MCF 10A (cell line): Measurements from ENCODE around the gene AGMO. TPM values are rescaled to one million over a fixed set of nuclear protein-coding genes. Genes with fewer than 3 reads are reported as not detected.

Experiments
- BruUV-seq: library from RNA; stranded (reverse); fragments of 400-500 nt; replicated peaks from 2 replicates; lab custom pipeline; 2021; lab: Mats Ljungman, UMichigan
- CTCF ChIA-PET: fragments of 300-600 bp; sonication (Branson Sonifier 250); formaldehyde crosslinking; extraction: SDS; loops from one replicate; lab custom pipeline; 2021; ENCODE audit warnings: antibody characterized with exemption, inconsistent platforms; lab: Yijun Ruan, JAX
- POLR2A ChIA-PET: fragments of 300-600, 350-650 bp; sonication (Branson Sonifier 250); formaldehyde crosslinking; extraction: SDS; loops from one replicate; lab custom pipeline; 2020; ENCODE audit warnings: antibody characterized with exemption, inconsistent platforms; lab: Yijun Ruan, JAX
- DNase-seq: peaks from one replicate; pipeline ENCODE4 v3.0.0-alpha.2; 2018; ENCODE audit not compliant: unreplicated experiment
- H3K27ac Mint-ChIP-seq: one replicate; pipeline ENCODE4 v1.8.0; 2022; ENCODE audit warnings: mild to moderate bottlenecking, low read depth, mixed read lengths; ENCODE audit not compliant: unreplicated experiment
- H3K27me3 Mint-ChIP-seq: one replicate; pipeline ENCODE4 v1.8.0; 2022; ENCODE audit warnings: mixed read lengths; ENCODE audit not compliant: insufficient read depth, unreplicated experiment
- H3K36me3 Mint-ChIP-seq: one replicate; pipeline ENCODE4 v1.8.0; 2022; ENCODE audit warnings: mild to moderate bottlenecking, moderate library complexity, mixed read lengths; ENCODE audit not compliant: insufficient read depth, unreplicated experiment
- H3K4me1 Mint-ChIP-seq: one replicate; pipeline ENCODE4 v1.8.0; 2022; ENCODE audit warnings: mixed read lengths; ENCODE audit not compliant: insufficient read depth, unreplicated experiment
- H3K4me3 Mint-ChIP-seq: one replicate; pipeline ENCODE4 v1.8.0; 2022; ENCODE audit warnings: mild to moderate bottlenecking, moderate library complexity, mixed read lengths; ENCODE audit not compliant: unreplicated experiment
- H3K9me3 Mint-ChIP-seq: one replicate; pipeline ENCODE4 v1.8.0; 2022; ENCODE audit warnings: mixed read lengths; ENCODE audit not compliant: unreplicated experiment
- intact Hi-C: fragments of 100-400 bp; cut with micrococcal nuclease; formaldehyde crosslinking; loops from 2 replicates; pipeline ENCODE4 v1.14.1; 2022
- total RNA-seq: library from RNA; stranded (reverse); gene quantifications from 2 replicates; pipeline ENCODE4 v1.2.3, GENCODE V29; 2022
- TF ChIP-seq, protein P1 (sequence below): fragments of 200-600 bp; IDR thresholded peaks from one replicate; pipeline ENCODE4 v1.8.0; 2022; ENCODE audit warnings: antibody characterized with exemption, mild to moderate bottlenecking; ENCODE audit not compliant: unreplicated experiment

AGMO gene
- total RNA-seq, 1 experiment from 2014 or later, result not detected

DNA sequence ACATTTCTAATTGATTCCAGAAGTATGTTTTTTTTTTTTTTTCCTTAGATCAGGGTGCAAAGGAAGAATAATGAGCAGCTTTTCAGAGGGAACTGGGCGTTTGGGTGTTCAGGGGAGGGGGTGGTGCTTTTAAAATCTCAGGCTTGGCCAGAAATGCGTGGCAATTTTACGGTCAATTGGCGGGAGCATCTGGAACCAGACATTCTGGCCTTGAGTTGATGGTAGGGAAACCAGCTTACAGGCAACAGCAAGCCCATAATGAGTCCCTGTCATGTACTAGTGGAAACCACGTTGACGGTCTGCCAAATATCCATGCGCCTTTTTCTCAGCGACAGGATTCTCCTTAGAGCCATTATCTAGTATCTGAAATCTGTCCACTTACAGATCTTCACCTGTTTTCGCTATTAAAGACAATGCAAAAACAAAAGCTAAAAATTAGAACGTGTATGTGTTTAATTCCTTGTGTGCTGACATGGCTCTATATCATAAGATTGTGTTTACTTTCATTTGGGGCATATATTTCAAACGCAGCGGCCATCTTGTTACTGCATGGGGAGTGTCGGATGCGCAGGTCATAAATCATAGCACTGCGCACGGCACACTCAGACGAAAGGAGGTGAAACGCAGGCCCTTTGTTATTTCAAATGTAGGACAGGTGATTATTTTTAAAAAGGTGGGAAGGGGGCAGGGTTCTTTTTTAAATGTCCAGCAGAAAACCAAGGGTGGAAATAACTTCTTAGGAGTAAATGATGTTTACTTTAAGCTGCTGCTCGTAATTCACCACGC is 209.2 kb downstream of the AGMO start:
- Mint-ChIP-seq H3K27ac (no peak overlapping the region), H3K4me3 (no peak overlapping the region), H3K36me3 (no peaks in the 10 kb centered on the region), H3K4me1 (no peaks in the 10 kb centered on the region), H3K9me3 (no peaks in the 10 kb centered on the region), H3K27me3 (peaks cover 48% of the 10 kb centered on the region)
- intact Hi-C loops, result no loop called here
- TF ChIP-seq, protein P1, sequence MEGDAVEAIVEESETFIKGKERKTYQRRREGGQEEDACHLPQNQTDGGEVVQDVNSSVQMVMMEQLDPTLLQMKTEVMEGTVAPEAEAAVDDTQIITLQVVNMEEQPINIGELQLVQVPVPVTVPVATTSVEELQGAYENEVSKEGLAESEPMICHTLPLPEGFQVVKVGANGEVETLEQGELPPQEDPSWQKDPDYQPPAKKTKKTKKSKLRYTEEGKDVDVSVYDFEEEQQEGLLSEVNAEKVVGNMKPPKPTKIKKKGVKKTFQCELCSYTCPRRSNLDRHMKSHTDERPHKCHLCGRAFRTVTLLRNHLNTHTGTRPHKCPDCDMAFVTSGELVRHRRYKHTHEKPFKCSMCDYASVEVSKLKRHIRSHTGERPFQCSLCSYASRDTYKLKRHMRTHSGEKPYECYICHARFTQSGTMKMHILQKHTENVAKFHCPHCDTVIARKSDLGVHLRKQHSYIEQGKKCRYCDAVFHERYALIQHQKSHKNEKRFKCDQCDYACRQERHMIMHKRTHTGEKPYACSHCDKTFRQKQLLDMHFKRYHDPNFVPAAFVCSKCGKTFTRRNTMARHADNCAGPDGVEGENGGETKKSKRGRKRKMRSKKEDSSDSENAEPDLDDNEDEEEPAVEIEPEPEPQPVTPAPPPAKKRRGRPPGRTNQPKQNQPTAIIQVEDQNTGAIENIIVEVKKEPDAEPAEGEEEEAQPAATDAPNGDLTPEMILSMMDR, result no peak
- DNase-seq, result no peak
- CTCF ChIA-PET, result interaction anchor here (0.6 kb wide), 1 partner anchor 507 kb away, joined by 3 read pairs; no protein-coding TSS in a partner anchor
- BruUV-seq, result no TSS peak
- POLR2A ChIA-PET, result no interaction called here

DNA sequence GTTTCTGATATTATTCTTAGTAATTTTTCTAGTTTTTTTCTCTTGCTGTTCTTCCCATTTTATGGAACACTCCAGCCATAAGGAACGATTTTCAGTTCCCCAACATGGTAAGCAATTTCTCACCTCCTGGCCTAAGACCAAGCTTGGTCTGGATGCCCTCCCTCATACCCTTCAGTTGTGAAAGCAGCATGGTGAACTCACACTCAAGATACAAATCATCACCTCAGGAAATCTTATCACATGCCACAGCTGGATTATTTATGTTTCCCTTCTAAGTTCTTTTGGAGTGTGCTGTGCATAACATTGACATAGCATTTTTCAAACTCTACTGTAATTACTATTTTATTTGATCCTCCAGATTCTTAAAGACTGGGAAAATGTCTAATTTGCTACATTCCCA is 216.6 kb downstream of the AGMO start:
- ChIA-PET CTCF (interaction anchor here (0.6 to 0.7 kb wide), 2 partner anchors 64 to 735 kb away, joined by 3 to 4 read pairs; no protein-coding TSS in a partner anchor), POLR2A (no interaction called here)
- Mint-ChIP-seq H3K27me3 (peaks cover 44% of the 10 kb centered on the region), H3K4me1 (no peaks in the 10 kb centered on the region), H3K36me3 (no peaks in the 10 kb centered on the region), H3K27ac (no peak overlapping the region), H3K4me3 (no peak overlapping the region), H3K9me3 (no peaks in the 10 kb centered on the region)
- TF ChIP-seq, protein P1, result no peak
- intact Hi-C loops, result no loop called here
- no peak for DNase-seq
- BruUV-seq, result no TSS peak

DNA sequence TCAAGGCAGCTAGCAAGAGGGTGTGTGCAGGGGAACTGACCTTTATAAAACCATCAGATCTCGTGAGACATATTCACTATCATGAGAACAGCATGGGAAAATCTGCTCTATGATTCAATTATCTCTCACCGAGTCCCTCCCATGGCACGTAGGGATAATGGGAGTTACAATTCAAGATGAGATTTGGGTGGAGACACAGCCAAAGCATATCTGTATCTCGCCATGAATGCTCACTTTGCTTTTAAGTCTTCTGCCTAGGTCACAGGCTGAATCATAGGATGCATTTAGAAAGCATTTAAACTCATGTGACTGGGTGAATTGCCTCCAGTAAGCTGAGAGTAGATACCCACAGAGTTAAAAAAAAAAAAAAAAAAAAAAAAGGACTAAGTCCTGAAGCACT is 220.0 kb downstream of the AGMO start:
- BruUV-seq, result no TSS peak
- ChIA-PET POLR2A (no interaction called here), CTCF (interaction anchor here (0.6 kb wide), 1 partner anchor 15 kb away, joined by 3 read pairs; no protein-coding TSS in a partner anchor)

DNA sequence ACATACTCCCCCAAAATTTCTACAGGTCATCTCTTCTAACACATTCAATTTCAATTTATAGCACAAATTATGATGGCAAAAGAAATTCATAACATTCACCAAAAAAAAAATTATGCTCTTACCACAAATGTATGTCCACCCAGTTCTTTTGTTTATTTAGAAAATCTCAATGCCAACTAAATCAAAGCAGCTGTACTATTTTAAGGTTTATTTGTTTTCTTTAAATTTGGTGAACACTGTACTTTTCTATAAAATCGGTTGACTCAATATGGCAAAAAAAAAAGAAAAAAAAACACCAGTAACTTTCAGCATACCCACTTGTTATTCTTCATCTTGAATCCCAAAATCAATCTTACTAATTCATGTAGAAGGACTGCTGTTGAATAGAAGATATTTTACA is 225.7 kb downstream of the AGMO start:
- Mint-ChIP-seq H3K9me3 (no peaks in the 10 kb centered on the region), H3K36me3 (no peaks in the 10 kb centered on the region), H3K4me1 (no peaks in the 10 kb centered on the region), H3K4me3 (no peak overlapping the region), H3K27me3 (peaks cover 25% of the 10 kb centered on the region), H3K27ac (no peak overlapping the region)
- TF ChIP-seq, protein P1, result no peak
- CTCF ChIA-PET, result no interaction called here
- intact Hi-C loops, result no loop called here
- BruUV-seq, result no TSS peak
- DNase-seq, result no peak
- POLR2A ChIA-PET, result no interaction called here

More for the DNA sequence above, 220.0 kb downstream of the AGMO start:
- no peak for DNase-seq
- no peak overlapping the region for H3K27ac Mint-ChIP-seq
- intact Hi-C loops, result no loop called here
- H3K27me3 Mint-ChIP-seq, result peaks cover 15% of the 10 kb centered on the region
- H3K36me3 Mint-ChIP-seq, result no peaks in the 10 kb centered on the region
- H3K4me3 Mint-ChIP-seq, result no peak overlapping the region
- H3K9me3 Mint-ChIP-seq, result no peaks in the 10 kb centered on the region
- TF ChIP-seq, protein P1, result no peak
- no peaks in the 10 kb centered on the region for H3K4me1 Mint-ChIP-seq
